ENCODE measurements around the gene PABPC1L. TPM values are rescaled to one million over a fixed set of nuclear protein-coding genes. Genes with fewer than 3 reads are reported as not detected.

PABPC1L gene
- total and polyA plus RNA-seq, 2 of the 13 experiments (the other 11 are each of a cell fraction or from before 2014, with no cell fraction given) = 30.8 to 252 TPM

- TF ChIP-seq ZNF770 (CRISPR knock-in tag; IDR thresholded peaks at IDR 0.05) (no peak), UBTF (CRISPR knock-in tag; IDR thresholded peaks at IDR 0.05) (no peak), CEBPG (CRISPR knock-in tag; IDR thresholded peaks at IDR 0.05) (no peak), RXRA (CRISPR knock-in tag; IDR thresholded peaks at IDR 0.05) (no peak), SOX5 (CRISPR knock-in tag; IDR thresholded peaks at IDR 0.05; ENCODE audit: borderline replicate concordance) (no peak)
Observed at GRCh38 chr20:44945261-44945660, 35.4 kb downstream of the PABPC1L start (continued).

DNA sequence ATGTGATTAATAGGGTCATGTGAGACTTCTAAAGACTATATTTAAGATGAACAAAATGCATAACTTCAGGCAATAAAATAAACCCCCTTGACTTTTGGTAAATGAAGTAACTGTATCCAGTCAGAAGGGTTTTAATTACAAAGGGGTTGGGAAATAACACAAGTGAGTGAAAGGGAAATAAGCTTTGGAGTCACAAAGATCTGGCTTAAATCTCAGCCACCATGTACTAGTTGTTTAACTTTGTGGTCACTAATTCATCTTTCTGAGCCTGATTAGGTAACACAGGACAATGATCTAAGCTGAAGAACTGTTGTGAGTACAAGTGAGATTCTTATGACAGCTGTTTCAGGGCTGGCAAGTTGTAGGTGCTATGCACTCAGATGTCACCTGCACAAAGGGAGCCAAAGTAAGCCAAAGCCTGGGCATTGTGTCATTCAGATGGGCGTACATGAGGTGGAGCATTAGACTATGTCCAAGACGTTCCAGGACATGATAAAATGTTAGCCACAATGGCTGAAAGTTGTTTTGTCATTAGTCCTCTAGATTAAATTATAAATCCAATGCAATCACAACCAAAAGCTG is 36.5 kb downstream of the PABPC1L start:
- BruUV-seq (replicated peaks) = no TSS peak
- intact Hi-C loops (cut with micrococcal nuclease; ENCODE audit: unreplicated experiment) = no loop called here
- DNase-seq (ENCODE audit: low spot score) = no peak
- H3K36me3 ChIP-seq (replicated peaks in 1 of 2; ENCODE audit: control insufficient read depth in 1 of 2, insufficient read depth in 2 of 2, low read length in 2 of 2) = peaks cover 56 to 95% of the 10 kb centered on the region in 2 experiments
- H3K27ac ChIP-seq (ENCODE audit: extremely low read length, insufficient read depth, low read length) = no peak overlapping the region
- H3K4me1 ChIP-seq (ENCODE audit: insufficient read depth, low read length) = peaks cover 19% of the 10 kb centered on the region
- TF ChIP-seq ZNF12 (CRISPR knock-in tag; IDR thresholded peaks at IDR 0.05) (no peak), RBM22 (optimal IDR thresholded peaks at IDR 0.05; ENCODE audit: low read length) (peak; percentile 43), POLR2AphosphoS5 (IDR thresholded peaks at IDR 0.05; ENCODE audit: low read depth, low read length) (peak; percentile 35; the same call in 1 of the 2 replicates)
- no peaks in the 10 kb centered on the region for H3K79me2 ChIP-seq (ENCODE audit: insufficient read depth, low read length)
- WGBS (ENCODE audit: low lambda C conversion rate) = 98% methylated on average over 2 of the region's 2 CpGs
- no peak overlapping the region for H3K4me2 ChIP-seq (ENCODE audit: low read depth, low read length)
- ChIA-PET CTCF (ENCODE audit: low intra/inter-chr PET ratio, low total read pairs) (no interaction called here), POLR2A (interaction anchor here (1.3 to 7.2 kb wide), 2 partner anchors 15 to 25 kb away, joined by 3 to 51 read pairs; partner anchors contain the start of gene TOMM34)
- ATAC-seq = no peak
- no peaks in the 10 kb centered on the region for H3K9me3 ChIP-seq (ENCODE audit: low read length)
- in situ Hi-C loops (cut with HindIII; ENCODE audit: extremely low pct_ligation_motif_present, low pct_unique_long_range_greater_than_20kb) = no loop called here
- no peak overlapping the region for H2AFZ ChIP-seq (ENCODE audit: low read length)
- no peak for FAIRE-seq
- H4K20me1 ChIP-seq (ENCODE audit: insufficient read depth, low read length) = no peaks in the 10 kb centered on the region
- no peak overlapping the region for H3K9ac ChIP-seq (ENCODE audit: insufficient read depth, low read depth, low read length)
- H3K27me3 ChIP-seq (ENCODE audit: control insufficient read depth in 1 of 2, insufficient read depth in 2 of 2, low read length in 2 of 2) = no peaks in the 10 kb centered on the region
- H3K4me3 ChIP-seq (replicated peaks in 1 of 3; ENCODE audit: insufficient read depth in 1 of 3, low read depth in 2 of 3, low read length in 3 of 3) = no peak overlapping the region

All from HepG2 (cell line).